Glutamatergic neuron (in vitro differentiated cells): ENCODE results near the gene MRPS7. TPM values are rescaled to one million over a fixed set of nuclear protein-coding genes. Genes with fewer than 3 reads are reported as not detected.

Source experiments
- DNase-seq: peaks from one replicate; pipeline ENCODE4 v3.0.0; 2022
- H3K27ac Mint-ChIP-seq: one replicate; pipeline ENCODE4 v1.8.0; 2020; ENCODE audit warnings: mild to moderate bottlenecking, mixed read lengths, inconsistent platforms; ENCODE audit not compliant: unreplicated experiment
- H3K27me3 Mint-ChIP-seq: one replicate; pipeline ENCODE4 v1.8.0; 2020; ENCODE audit warnings: mild to moderate bottlenecking, moderate library complexity, mixed read lengths, inconsistent platforms; ENCODE audit not compliant: unreplicated experiment
- H3K36me3 Mint-ChIP-seq: one replicate; pipeline ENCODE4 v1.8.0; 2020; ENCODE audit warnings: mild to moderate bottlenecking, mixed read lengths, inconsistent platforms; ENCODE audit not compliant: unreplicated experiment
- H3K4me1 Mint-ChIP-seq: one replicate; pipeline ENCODE4 v1.8.0; 2020; ENCODE audit warnings: mild to moderate bottlenecking, low read depth, mixed read lengths, inconsistent platforms; ENCODE audit not compliant: unreplicated experiment
- H3K4me3 Mint-ChIP-seq: one replicate; pipeline ENCODE4 v1.8.0; 2020; ENCODE audit warnings: mild to moderate bottlenecking, mixed read lengths, inconsistent platforms; ENCODE audit not compliant: unreplicated experiment
- H3K9me3 Mint-ChIP-seq: one replicate; pipeline ENCODE4 v1.8.0; 2020; ENCODE audit warnings: mild to moderate bottlenecking, moderate library complexity, mixed read lengths, inconsistent platforms; ENCODE audit not compliant: unreplicated experiment
- CTCF ChIP-seq: fragments of 200-600 bp; sonication (generic); IDR thresholded peaks from one replicate; pipeline ENCODE4 v1.5.0; 2021; ENCODE audit not compliant: partially characterized antibody, unreplicated experiment
- total RNA-seq: library from RNA; stranded (reverse); fragmentation: NEBNext Ultra II Directional; extraction: Animal tissue kit (Norgen Biotek cat#: 25700); gene quantifications from one replicate; pipeline ENCODE4 v1.2.1, GENCODE V29; 2021; ENCODE audit not compliant: unreplicated experiment

MRPS7 gene
- total RNA-seq, 1 donor from 2014 or later, result 48.8 TPM

GRCh38 chr17:75244133-75244866, 17.4 kb upstream of the MRPS7 start:
- no peaks in the 10 kb centered on the region for H3K36me3 Mint-ChIP-seq

GRCh38 chr17:75245011-75245410, 16.7 kb upstream of the MRPS7 start:
- DNase-seq, result no peak
- peaks cover 7% of the 10 kb centered on the region for H3K27me3 Mint-ChIP-seq
- H3K4me1 Mint-ChIP-seq, result peaks cover 9% of the 10 kb centered on the region
- peaks cover 5% of the 10 kb centered on the region for H3K9me3 Mint-ChIP-seq
- H3K36me3 Mint-ChIP-seq, result no peaks in the 10 kb centered on the region
- H3K4me3 Mint-ChIP-seq, result no peak overlapping the region
- H3K27ac Mint-ChIP-seq, result no peak overlapping the region
- no peak for TF ChIP-seq CTCF

More at GRCh38 chr17:75244133-75244866, 17.4 kb upstream of the MRPS7 start:
- peaks cover 4% of the 10 kb centered on the region for H3K27me3 Mint-ChIP-seq
- TF ChIP-seq CTCF, result no peak
- H3K4me1 Mint-ChIP-seq, result peaks cover 2% of the 10 kb centered on the region
- DNase-seq, result no peak
- no peak overlapping the region for H3K27ac Mint-ChIP-seq
- peaks cover 1% of the 10 kb centered on the region for H3K9me3 Mint-ChIP-seq
- no peak overlapping the region for H3K4me3 Mint-ChIP-seq

- no peaks in the 10 kb centered on the region for H3K36me3 Mint-ChIP-seq
- peaks cover 12% of the 10 kb centered on the region for H3K4me1 Mint-ChIP-seq
- no peak for TF ChIP-seq CTCF
- H3K27me3 Mint-ChIP-seq, result peaks cover 6% of the 10 kb centered on the region
- no peak overlapping the region for H3K4me3 Mint-ChIP-seq
- H3K9me3 Mint-ChIP-seq, result peaks cover 5% of the 10 kb centered on the region
- peak overlapping the region; percentile 15 for H3K27ac Mint-ChIP-seq
- DNase-seq, result no peak
These were observed 15.3 kb upstream of the MRPS7 start for GRCh38 chr17:75246404-75246803.

DNA sequence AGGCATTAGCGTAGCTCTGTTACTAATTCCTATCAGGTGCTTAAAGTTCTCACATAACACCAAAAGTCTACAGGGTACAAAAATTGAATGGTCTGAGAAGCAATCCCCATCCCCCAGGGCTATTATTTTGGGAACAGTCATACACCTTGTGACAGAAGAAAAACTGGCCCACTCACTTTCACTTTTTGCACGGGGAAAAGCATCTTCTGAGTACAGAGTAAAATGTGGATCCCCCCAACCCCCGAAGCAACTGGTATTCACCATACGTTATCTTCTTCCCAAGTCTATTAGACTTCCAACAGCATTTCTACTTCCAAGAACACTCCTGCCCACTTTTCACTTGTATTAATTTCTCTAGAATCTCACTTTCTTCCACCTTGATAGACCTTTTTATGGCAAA, 12.1 kb upstream of the MRPS7 start:
- H3K4me1 Mint-ChIP-seq, result peaks cover 14% of the 10 kb centered on the region
- H3K27me3 Mint-ChIP-seq, result peaks cover 4% of the 10 kb centered on the region
- no peak for DNase-seq
- peak overlapping the region; percentile 14 for H3K27ac Mint-ChIP-seq
- peaks cover 6% of the 10 kb centered on the region for H3K9me3 Mint-ChIP-seq
- TF ChIP-seq CTCF, result no peak
- no peaks in the 10 kb centered on the region for H3K36me3 Mint-ChIP-seq
- H3K4me3 Mint-ChIP-seq, result no peak overlapping the region

GRCh38 chr17:75250009-75250471, 11.6 kb upstream of the MRPS7 start:
- Mint-ChIP-seq H3K9me3 (peaks cover 6% of the 10 kb centered on the region), H3K4me3 (no peak overlapping the region), H3K27ac (peak overlapping the region; percentile 14), H3K4me1 (peaks cover 14% of the 10 kb centered on the region), H3K36me3 (no peaks in the 10 kb centered on the region), H3K27me3 (peaks cover 4% of the 10 kb centered on the region)
- TF ChIP-seq CTCF, result no peak
- no peak for DNase-seq
